Measurements from ENCODE around the gene TANK. TPM values are rescaled to one million over a fixed set of nuclear protein-coding genes. Genes with fewer than 3 reads are reported as not detected.

Gene TANK
- total RNA-seq (10 to 100 TPM; 75.5 to 81.7 TPM), polyA plus RNA-seq (70.8 TPM)

- Histone ChIP-seq H3K9me3 (ENCODE audit: low read length) (no peaks in the 10 kb centered on the region), H3K27me3 (ENCODE audit: insufficient read depth, low read length, poor library complexity, severe bottlenecking) (no peaks in the 10 kb centered on the region), H3K36me3 (ENCODE audit: insufficient read depth, low read length) (no peaks in the 10 kb centered on the region), H3K4me3 (ENCODE audit: low read length) (peak within 1 kb of the TSS; percentile 91), H3K4me1 (ENCODE audit: insufficient read depth, low read length) (peaks cover 45% of the 10 kb centered on the region), H3K27ac (ENCODE audit: low read depth, low read length) (peak within 1 kb of the TSS; percentile 90)
- peak; percentile 80 to 94 (median 86) for DNase-seq
- Mint-ChIP-seq H3K4me1 (peaks cover 48 to 76% (median 74%) of the 10 kb centered on the region in 3 donors), H3K36me3 (peaks cover 0 to 31% (median 3%) of the 10 kb centered on the region in 3 donors), H3K9me3 (no peaks in the 10 kb centered on the region), H3K4me3 (peak within 1 kb of the TSS; percentile 96 to 100 (median 99)), H3K27me3 (no peaks in the 10 kb centered on the region), H3K27ac (peak within 1 kb of the TSS; percentile 92 to 100 (median 99))
- ChIA-PET CTCF (no interaction called here), POLR2A (no interaction called here)
These were observed at the start of gene TANK for GRCh38 chr2:161160226-161161073. Gene TANK, plus strand, starts transcription at chr2:161160428. Its CDS starts 19,235 bp downstream, at chr2:161179663.

GRCh38 chr2:161111531-161111930 is 48.7 kb upstream of the TANK start:
- POLR2A ChIA-PET = no interaction called here
- no peaks in the 10 kb centered on the region for H3K27me3 ChIP-seq (ENCODE audit: insufficient read depth, low read length, poor library complexity, severe bottlenecking)

GRCh38 chr2:161112908-161113307 is 47.3 kb upstream of the TANK start:
- peaks cover 0 to 1% (median 0%) of the 10 kb centered on the region in 3 donors for H3K36me3 Mint-ChIP-seq
- POLR2A ChIA-PET = interaction anchor here (0.6 kb wide), 1 partner anchor 131 kb away, joined by 3 read pairs; no protein-coding TSS in a partner anchor
- Histone ChIP-seq H3K4me1 (ENCODE audit: insufficient read depth, low read length) (no peaks in the 10 kb centered on the region), H3K27ac (ENCODE audit: low read depth, low read length) (no peak overlapping the region), H3K9me3 (ENCODE audit: low read length) (no peaks in the 10 kb centered on the region), H3K27me3 (ENCODE audit: insufficient read depth, low read length, poor library complexity, severe bottlenecking) (no peaks in the 10 kb centered on the region), H3K36me3 (ENCODE audit: insufficient read depth, low read length) (no peaks in the 10 kb centered on the region), H3K4me3 (ENCODE audit: low read length) (no peak overlapping the region)
- H3K4me1 Mint-ChIP-seq = no peaks in the 10 kb centered on the region
- no peak overlapping the region for H3K27ac Mint-ChIP-seq
- DNase-seq = no peak
- H3K9me3 Mint-ChIP-seq = no peaks in the 10 kb centered on the region
- H3K27me3 Mint-ChIP-seq = no peaks in the 10 kb centered on the region
- CTCF ChIA-PET = interaction anchor here (1.2 kb wide), 1 partner anchor 8 kb away, joined by 3 read pairs; no protein-coding TSS in a partner anchor
- no peak overlapping the region for H3K4me3 Mint-ChIP-seq

More at GRCh38 chr2:161111531-161111930, 48.7 kb upstream of the TANK start:
- peaks cover 0 to 2% of the 10 kb centered on the region in 2 donors for H3K27me3 Mint-ChIP-seq
- no peak for DNase-seq
- Histone ChIP-seq H3K36me3 (ENCODE audit: insufficient read depth, low read length) (no peaks in the 10 kb centered on the region), H3K9me3 (ENCODE audit: low read length) (no peaks in the 10 kb centered on the region), H3K4me3 (ENCODE audit: low read length) (no peak overlapping the region), H3K4me1 (ENCODE audit: insufficient read depth, low read length) (no peaks in the 10 kb centered on the region), H3K27ac (ENCODE audit: low read depth, low read length) (no peak overlapping the region)
- CTCF ChIA-PET = no interaction called here
- H3K9me3 Mint-ChIP-seq = no peaks in the 10 kb centered on the region
- no peak overlapping the region for H3K4me3 Mint-ChIP-seq
- H3K36me3 Mint-ChIP-seq = peaks cover 0 to 1% (median 0%) of the 10 kb centered on the region in 3 donors
- no peaks in the 10 kb centered on the region for H3K4me1 Mint-ChIP-seq
- H3K27ac Mint-ChIP-seq = no peak overlapping the region

- no peak for DNase-seq
- Histone ChIP-seq H3K27me3 (ENCODE audit: insufficient read depth, low read length, poor library complexity, severe bottlenecking) (no peaks in the 10 kb centered on the region), H3K4me1 (ENCODE audit: insufficient read depth, low read length) (no peaks in the 10 kb centered on the region), H3K36me3 (ENCODE audit: insufficient read depth, low read length) (no peaks in the 10 kb centered on the region), H3K27ac (ENCODE audit: low read depth, low read length) (no peak overlapping the region), H3K9me3 (ENCODE audit: low read length) (no peaks in the 10 kb centered on the region), H3K4me3 (ENCODE audit: low read length) (no peak overlapping the region)
- no peak overlapping the region for H3K4me3 Mint-ChIP-seq
- no peak overlapping the region for H3K27ac Mint-ChIP-seq
- ChIA-PET CTCF (interaction anchor here (1.2 kb wide), 1 partner anchor 9 kb away, joined by 3 read pairs; no protein-coding TSS in a partner anchor), POLR2A (no interaction called here)
- H3K9me3 Mint-ChIP-seq = no peaks in the 10 kb centered on the region
- no peaks in the 10 kb centered on the region for H3K27me3 Mint-ChIP-seq
- H3K4me1 Mint-ChIP-seq = no peaks in the 10 kb centered on the region
- H3K36me3 Mint-ChIP-seq = peaks cover 0 to 1% (median 0%) of the 10 kb centered on the region in 3 donors
These were observed 46.3 kb upstream of the TANK start for GRCh38 chr2:161113693-161114575.

GRCh38 chr2:161115205-161115604 is 45.0 kb upstream of the TANK start:
- no peaks in the 10 kb centered on the region for H3K27me3 ChIP-seq (ENCODE audit: insufficient read depth, low read length, poor library complexity, severe bottlenecking)
- no peak overlapping the region for H3K27ac ChIP-seq (ENCODE audit: low read depth, low read length)
- H3K36me3 Mint-ChIP-seq = peaks cover 0 to 1% (median 0%) of the 10 kb centered on the region in 3 donors
- H3K9me3 Mint-ChIP-seq = no peaks in the 10 kb centered on the region
- no peaks in the 10 kb centered on the region for H3K36me3 ChIP-seq (ENCODE audit: insufficient read depth, low read length)
- no peaks in the 10 kb centered on the region for H3K9me3 ChIP-seq (ENCODE audit: low read length)
- H3K27me3 Mint-ChIP-seq = no peaks in the 10 kb centered on the region
- CTCF ChIA-PET = interaction anchor here (1.5 kb wide), 1 partner anchor 9 kb away, joined by 3 read pairs; no protein-coding TSS in a partner anchor
- no peaks in the 10 kb centered on the region for H3K4me1 Mint-ChIP-seq
- H3K27ac Mint-ChIP-seq = peak overlapping the region in 1 of 8 donors; percentile 5
- no peak for DNase-seq
- no peaks in the 10 kb centered on the region for H3K4me1 ChIP-seq (ENCODE audit: insufficient read depth, low read length)
- POLR2A ChIA-PET = no interaction called here
- H3K4me3 ChIP-seq (ENCODE audit: low read length) = no peak overlapping the region
- H3K4me3 Mint-ChIP-seq = no peak overlapping the region

GRCh38 chr2:161115605-161116380 is 44.4 kb upstream of the TANK start:
- no peaks in the 10 kb centered on the region for H3K4me1 ChIP-seq (ENCODE audit: insufficient read depth, low read length)
- Mint-ChIP-seq H3K4me3 (no peak overlapping the region), H3K4me1 (no peaks in the 10 kb centered on the region), H3K27me3 (no peaks in the 10 kb centered on the region), H3K36me3 (peaks cover 0 to 1% (median 0%) of the 10 kb centered on the region in 3 donors), H3K9me3 (no peaks in the 10 kb centered on the region), H3K27ac (no peak overlapping the region)
- H3K36me3 ChIP-seq (ENCODE audit: insufficient read depth, low read length) = no peaks in the 10 kb centered on the region
- ChIA-PET CTCF (interaction anchor here (1.5 kb wide), 1 partner anchor 9 kb away, joined by 3 read pairs; no protein-coding TSS in a partner anchor), POLR2A (no interaction called here)
- H3K27ac ChIP-seq (ENCODE audit: low read depth, low read length) = no peak overlapping the region
- DNase-seq = no peak
- no peaks in the 10 kb centered on the region for H3K9me3 ChIP-seq (ENCODE audit: low read length)
- no peaks in the 10 kb centered on the region for H3K27me3 ChIP-seq (ENCODE audit: insufficient read depth, low read length, poor library complexity, severe bottlenecking)
- H3K4me3 ChIP-seq (ENCODE audit: low read length) = no peak overlapping the region

GRCh38 chr2:161116509-161116908 is 43.7 kb upstream of the TANK start:
- Mint-ChIP-seq H3K27ac (no peak overlapping the region), H3K4me3 (no peak overlapping the region), H3K27me3 (no peaks in the 10 kb centered on the region), H3K4me1 (no peaks in the 10 kb centered on the region), H3K36me3 (peaks cover 0 to 1% (median 0%) of the 10 kb centered on the region in 3 donors), H3K9me3 (no peaks in the 10 kb centered on the region)
- ChIA-PET CTCF (no interaction called here), POLR2A (no interaction called here)
- H3K9me3 ChIP-seq (ENCODE audit: low read length) = no peaks in the 10 kb centered on the region
- H3K36me3 ChIP-seq (ENCODE audit: insufficient read depth, low read length) = no peaks in the 10 kb centered on the region
- H3K27ac ChIP-seq (ENCODE audit: low read depth, low read length) = no peak overlapping the region
- H3K4me3 ChIP-seq (ENCODE audit: low read length) = no peak overlapping the region
- H3K27me3 ChIP-seq (ENCODE audit: insufficient read depth, low read length, poor library complexity, severe bottlenecking) = no peaks in the 10 kb centered on the region
- DNase-seq = no peak
- no peaks in the 10 kb centered on the region for H3K4me1 ChIP-seq (ENCODE audit: insufficient read depth, low read length)

All from CD8-positive, alpha-beta memory T cell (primary cell).